ENCODE results near the gene ACOX3.
"Not testable (repeated sequence)": the region's sequence is repeated elsewhere in the genome, so short reads cannot be mapped to it uniquely, and the experiment has no call there.

The ACOX3 gene

DNA sequence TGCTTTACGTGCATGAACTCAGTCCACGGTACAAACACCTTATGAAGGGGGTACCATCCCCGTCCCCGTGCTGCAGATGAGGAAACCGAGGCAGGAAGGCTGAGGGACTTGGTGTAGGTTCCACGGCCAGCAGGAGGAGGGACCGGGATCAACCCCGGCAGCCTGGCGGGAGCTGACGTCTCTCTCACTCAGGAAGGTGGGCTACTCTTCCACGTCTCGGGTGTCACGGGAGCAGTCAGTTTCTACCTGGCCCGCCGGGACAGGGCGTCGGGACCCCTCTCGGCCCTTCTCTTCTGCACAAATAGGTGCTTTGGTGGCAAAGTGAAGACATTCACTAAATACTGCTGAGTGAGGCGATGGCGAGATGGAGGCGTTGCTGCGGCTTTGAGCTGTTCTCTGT lies 53.3 kb downstream of the ACOX3 start:
- DNase-seq (ENCODE audit: low spot score) = no peak

DNA sequence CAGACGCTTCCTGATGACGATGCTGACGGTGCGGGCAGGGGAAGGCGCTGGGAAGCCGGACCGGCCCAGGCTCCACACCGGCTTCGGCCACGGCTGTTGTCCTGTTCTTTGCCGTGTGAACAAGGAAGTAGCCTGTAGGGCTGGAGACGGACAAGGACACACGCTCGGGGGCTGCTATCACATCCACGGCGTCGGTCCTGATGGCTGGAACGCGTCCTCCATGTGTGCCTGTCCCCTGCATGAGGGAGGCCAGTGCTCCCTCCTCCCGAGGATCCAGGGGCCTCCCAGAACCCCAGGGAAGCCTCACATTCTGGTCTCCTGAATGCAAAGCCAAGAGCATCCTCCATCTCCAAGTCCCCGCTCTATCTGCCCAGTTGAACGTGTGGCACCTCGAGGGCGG lies 53.8 kb downstream of the ACOX3 start:
- no peak for DNase-seq (ENCODE audit: low spot score)

DNA sequence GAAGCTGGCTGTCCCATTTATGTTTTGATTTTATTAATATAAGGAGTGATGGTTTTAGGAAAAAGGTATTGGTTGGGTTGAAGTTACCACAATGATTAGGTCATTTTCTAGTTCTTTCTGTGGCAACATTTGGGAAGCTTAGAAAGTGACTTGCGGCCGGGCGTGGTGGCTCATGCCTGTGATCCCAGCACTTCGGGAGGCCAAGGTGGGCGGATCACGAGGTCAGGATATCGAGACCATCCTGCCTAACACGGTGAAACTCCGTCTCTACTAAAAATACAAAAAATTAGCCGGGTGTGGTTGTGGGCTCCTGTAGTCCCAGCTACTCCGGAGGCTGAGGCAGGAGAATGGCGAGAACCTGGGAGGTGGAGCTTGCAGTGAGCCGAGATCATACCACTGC lies 54.4 kb downstream of the ACOX3 start:
- DNase-seq (ENCODE audit: low spot score) = not testable (repeated sequence)

DNA sequence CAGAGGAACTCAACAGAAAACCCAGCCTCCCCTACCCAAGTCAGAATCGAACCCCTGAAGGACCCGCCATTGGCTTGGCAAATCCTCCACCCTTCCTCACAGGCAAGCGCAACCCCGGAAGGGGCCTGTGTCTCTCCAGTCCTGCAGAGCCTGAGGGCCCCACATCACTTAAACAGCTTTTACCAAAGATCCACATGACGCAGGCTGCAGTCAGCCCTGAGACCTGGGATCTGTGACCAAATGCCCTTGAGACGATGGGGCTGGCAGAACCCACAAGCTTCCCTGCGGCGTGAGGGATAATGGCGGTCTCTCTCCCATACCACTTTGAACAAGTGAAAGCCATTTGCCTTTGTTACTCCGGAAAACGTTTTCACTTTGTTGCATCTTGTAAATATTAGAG lies 54.9 kb downstream of the ACOX3 start:
- no peak for DNase-seq (ENCODE audit: low spot score)

DNA sequence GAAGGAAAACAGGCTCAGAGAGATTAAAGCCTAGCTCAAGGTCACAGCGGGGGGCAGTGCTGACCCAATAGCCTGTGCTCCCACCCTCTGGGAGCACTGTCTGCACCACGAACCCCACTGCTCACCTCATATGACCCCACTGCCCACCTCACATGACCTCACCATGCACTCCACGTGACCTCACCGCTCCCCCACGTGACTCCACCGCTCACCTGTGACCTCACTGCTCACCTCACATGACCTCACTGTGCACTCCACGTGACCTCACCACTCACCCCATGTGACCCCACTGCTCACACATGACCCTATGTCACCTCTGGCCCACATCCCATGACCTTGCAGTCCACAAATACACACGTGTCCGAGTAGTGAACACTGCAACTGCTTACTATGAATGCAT lies 55.4 kb downstream of the ACOX3 start:
- no peak for DNase-seq (ENCODE audit: low spot score)

DNA sequence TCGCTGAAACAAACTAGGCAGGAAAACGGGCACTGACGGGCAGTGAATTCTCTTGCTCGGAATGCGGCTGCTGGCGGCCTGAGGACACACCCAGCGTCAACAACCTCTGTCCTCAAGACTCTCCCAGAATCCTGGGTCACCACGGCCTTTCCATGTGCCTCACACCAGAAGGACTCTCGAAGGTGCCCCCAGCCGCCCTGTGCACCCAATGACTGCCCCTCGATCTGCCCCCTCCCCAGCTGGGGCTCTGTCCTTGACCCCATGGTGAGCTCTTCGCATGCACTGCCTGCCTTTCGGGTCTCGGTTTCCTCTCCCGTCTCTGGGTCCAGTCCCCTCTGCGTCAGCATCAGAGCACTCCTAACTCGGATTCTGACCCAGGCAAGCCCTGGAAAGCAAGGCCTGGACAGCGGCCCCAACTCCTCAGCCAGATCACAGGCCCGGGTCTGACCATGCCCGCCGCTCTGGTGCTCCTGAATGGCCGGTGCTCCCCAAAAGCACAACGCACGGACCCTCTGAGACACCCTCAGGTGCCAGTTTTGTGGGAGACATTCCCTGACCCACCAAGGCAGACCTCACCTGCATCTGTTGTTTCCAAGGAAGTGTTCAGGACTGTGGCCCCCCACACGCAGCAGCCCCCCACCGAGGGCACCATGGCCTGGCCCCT lies 56.0 kb downstream of the ACOX3 start:
- no peak for DNase-seq (ENCODE audit: low spot score)

DNA sequence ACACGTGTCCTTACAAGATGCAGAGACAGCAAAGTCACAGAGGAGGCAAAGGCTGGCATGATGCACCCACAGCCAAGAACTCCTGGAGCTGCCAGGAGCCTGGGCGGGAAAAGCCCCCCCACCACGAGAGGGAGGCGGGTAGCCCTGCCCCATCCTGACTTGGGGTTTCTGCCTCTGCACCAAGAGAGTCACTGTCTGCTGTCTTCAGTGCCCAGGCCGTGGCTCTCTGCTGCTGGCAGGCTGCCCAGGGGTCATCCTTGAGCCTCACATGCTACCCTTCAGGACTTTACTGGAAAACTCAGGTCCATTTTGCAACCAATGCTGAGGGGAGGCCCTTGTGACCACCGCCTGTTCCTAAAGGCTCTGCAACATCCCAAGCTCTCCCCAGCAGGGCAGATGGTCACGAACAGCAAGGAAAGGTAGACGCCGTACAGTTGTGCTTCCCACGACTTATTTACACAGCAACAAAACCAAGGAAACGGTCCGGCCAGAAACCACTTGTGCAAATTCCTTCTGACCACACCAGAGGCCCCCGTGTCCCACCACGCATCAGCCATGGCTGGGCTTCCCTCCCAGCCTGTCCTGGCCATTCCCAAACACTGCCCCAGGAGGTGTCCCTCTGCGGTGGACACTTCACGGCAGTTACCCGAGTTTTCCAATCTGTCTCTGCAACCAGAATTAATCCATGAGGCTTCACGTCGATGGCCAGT lies 56.9 kb downstream of the ACOX3 start:
- no peak for DNase-seq (ENCODE audit: low spot score)

DNA sequence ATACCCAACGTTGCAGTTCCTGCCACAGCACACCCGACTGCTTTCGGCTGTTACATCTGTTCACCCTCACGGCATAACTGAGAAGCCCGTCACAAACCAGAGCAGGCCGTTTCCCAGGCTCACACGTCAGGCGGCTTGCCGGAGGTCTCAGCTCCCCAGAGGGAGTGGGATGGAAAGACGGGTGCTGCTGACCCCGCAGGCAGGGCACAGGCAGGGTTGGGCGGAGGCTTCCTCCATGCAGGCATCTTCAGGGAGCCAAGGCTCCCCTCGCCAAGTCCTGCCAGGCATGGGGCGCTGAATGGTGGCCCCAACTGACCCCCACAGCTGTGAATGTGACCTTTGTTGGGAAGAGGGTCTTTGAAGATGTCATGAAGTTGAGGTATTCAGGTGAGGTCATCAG lies 57.5 kb downstream of the ACOX3 start:
- DNase-seq (ENCODE audit: low spot score) = no peak

DNA sequence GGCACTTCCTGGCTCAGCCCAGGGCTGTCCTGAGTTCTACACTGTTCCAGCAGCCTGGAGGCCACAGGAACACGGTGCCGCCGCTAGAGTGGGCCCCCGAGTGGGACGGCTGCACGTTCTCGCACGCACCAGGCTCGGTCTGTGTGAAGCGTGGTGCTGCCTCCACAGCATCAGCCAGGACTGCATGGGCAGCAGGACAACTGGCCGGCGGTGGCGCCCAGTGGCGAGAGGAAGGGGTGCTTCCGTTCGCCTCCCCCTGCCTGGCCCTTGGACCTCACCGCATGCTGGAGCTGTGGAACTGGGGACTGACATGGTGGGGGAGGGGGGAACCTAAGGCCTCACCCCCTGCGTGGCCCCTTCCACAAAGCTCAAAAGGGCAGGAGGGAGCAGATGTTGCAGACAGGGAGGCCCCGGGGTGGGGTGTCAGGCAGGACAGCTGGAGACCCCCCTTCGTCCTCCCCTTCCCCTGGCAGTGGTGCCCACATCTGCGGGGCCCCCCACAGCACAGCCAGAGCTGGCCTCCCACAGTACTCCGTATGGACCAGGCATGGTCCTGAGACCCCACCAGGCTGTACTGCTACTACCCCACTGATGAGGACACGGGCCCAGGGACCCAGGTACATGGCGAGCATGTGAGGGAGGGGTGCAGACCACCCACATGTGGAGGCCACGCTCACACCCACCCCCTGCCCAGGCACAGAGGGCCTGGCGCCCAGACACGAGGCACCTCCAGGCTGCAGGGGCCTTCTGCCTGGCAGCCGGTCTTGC lies 58.5 kb downstream of the ACOX3 start:
- DNase-seq (ENCODE audit: low spot score) = no peak

DNA sequence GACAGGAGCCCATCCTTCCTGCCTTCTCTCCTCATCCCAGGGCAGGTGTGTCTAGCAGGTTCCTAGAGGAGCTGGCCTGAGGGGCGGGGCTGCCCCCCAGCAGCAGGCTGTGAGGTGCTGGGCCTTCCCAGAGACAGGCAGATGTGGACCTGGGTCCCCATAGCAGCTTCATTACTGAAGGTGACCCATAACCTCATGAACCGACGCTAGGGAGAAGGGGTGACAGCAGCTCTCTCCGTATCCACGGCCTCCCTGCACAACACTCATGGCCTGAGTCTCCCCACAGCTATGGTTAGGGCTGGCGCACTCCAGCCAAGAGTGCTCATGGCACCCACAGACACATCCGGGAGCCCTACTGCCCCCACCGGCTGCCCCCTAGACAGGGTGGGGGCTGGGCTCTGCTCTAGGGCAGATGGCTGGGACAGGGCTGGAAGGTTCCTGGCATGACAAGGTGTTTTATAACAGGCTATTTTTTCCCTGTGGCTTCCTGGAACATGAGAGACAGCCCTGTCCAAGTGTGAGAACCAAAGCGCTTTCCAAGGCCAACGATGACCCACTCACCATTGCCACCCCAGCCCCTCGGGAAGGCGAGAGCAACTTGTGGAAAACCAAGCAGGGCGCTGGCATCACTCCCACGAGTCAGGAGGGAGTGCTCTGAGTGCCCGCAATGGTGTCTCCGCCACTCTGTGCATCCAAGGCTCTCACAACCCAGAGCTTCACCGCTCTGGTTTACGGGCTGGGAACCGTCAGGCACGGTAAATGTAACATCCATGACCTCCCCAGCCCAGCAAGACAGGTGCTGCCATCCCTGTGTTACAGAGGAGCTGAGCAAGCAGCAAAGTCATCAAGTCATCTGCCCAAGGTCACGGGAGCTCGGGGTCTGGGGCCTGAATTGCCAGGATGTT lies 59.8 kb downstream of the ACOX3 start:
- no peak for DNase-seq (ENCODE audit: low spot score)

DNA sequence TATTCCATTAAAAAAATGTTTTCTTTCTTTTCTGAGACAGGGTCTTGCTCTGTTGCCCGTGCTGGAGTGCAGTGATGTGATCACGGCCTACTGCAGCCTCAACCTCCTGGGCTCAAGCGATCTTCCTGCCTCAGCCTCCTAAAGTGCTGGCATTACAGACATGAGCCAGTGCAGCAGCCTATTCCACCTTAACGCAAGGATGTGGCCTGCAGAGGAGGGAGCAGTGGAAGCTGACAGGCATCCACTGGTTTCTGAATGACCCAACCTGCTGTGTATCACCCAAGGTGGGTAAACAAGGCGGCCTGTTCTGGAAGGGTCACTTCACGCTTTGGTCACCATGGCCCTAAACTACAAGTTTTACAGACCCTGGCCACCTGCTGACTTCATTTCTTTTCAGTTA lies 60.8 kb downstream of the ACOX3 start:
- DNase-seq (ENCODE audit: low spot score) = no peak

DNA sequence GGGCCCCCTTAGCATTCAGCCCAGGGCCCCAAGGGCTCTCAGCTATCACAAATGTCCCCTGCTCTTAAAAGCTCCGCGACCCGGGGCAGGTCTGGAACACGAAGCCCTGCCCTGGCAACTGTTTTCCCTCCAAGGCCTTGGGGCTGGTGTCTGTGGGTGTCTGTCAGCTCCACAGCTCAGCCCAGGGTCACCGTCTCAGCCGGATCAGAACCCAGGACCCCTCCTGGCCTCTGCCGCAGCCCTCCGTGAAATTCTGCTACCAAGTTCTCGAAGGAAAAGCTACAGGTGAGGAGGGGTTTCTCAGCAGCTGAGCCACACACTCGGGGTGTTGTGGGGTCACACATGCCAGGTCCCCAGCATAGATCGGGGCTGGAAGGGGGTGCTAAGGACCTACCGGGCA lies 61.2 kb downstream of the ACOX3 start:
- DNase-seq (ENCODE audit: low spot score) = no peak

DNA sequence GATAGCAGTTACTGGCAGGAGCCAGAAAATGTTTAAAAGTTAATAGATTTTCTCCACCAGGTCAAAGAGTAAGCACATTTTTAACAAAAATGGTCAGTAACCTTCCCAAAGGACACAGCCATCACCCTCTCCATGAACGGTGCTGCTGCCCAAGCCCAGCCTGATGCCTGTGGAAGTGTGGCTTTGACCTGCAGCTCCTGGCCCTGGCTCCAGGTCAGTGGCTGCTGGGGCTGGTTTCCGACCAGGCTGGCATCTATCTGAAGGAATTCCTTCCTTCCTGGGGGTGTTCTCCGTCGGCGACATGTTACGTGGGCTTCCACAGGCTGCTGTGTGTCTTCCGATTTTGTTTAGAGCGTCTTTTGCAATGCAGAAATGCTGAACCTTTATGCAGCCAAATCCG lies 61.7 kb downstream of the ACOX3 start:
- DNase-seq (ENCODE audit: low spot score) = no peak

DNA sequence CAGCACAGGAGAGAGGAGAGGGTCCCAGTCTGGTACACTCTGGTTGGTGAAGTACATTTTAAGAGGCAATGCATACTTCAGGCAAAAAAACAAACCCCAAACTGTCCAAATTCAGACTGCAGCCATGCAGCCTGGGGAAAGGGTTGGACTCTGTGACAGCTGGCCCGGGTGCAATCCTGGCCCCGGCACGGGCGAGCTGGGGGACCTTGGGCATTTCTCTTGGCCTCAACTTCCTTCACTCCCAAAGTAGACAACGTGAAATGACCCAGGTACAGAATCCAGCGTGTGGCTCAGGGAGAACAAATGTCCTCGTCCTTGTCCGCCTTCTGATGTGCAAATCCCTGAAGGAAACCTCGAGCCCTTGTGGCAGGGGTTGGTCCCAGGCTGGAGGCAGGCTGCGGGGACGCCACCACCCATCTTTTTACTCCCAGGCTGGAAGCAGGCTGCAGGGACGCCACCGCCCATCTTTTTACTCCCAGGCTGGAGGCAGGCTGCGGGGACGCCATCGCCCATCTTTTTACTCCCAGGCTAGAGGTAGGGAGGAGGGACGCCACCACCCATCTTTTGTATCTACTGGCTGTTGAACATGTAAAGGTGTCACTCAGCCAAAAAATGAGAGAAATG lies 62.3 kb downstream of the ACOX3 start:
- DNase-seq (ENCODE audit: low spot score) = no peak

DNA sequence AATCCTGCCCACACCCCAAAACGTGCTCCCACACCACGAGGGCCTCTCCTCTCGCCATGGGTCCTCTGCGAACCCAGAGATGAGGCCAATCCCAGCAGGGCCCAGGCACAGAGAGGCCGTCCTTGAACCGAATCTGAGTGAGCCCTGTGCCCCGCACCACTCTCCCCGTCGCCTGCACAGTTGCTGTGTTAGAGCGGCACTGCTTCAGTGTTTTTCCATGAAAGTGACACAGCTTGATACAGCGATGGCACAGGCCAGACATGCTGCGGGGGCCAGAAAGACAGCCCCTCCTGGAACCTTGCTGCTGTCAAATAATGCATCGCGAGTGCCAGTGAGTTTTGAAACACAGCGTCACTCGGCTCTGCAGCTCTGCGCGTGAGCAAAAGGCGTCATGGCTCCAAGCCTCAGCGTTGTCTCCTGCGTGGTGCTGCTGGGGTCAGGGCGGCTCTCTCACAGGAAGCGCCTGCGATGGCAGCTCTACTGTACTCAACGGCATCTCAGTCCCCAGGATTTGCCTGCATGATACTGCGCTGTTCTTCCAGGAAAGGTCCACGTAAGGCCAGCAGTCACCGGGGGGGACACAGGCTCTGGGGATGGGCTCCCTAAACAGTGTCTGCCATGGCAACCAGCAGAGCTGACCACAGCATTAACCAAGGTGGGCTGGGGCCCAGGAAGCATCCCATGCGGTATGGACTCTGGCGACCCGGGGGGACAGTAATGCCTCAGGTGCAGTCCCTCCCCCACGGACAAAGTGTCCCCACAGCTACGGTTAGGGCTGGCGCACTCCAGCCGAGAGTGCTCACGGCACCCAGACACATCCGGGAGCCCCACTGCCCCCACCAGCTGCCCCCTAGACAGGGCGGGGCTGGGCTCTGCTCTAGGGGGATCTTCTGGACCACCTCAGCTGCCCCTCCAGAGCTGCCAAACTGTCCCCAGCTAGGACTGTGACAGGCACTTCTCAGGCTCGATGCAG lies 63.1 kb downstream of the ACOX3 start:
- DNase-seq (ENCODE audit: low spot score) = no peak

DNA sequence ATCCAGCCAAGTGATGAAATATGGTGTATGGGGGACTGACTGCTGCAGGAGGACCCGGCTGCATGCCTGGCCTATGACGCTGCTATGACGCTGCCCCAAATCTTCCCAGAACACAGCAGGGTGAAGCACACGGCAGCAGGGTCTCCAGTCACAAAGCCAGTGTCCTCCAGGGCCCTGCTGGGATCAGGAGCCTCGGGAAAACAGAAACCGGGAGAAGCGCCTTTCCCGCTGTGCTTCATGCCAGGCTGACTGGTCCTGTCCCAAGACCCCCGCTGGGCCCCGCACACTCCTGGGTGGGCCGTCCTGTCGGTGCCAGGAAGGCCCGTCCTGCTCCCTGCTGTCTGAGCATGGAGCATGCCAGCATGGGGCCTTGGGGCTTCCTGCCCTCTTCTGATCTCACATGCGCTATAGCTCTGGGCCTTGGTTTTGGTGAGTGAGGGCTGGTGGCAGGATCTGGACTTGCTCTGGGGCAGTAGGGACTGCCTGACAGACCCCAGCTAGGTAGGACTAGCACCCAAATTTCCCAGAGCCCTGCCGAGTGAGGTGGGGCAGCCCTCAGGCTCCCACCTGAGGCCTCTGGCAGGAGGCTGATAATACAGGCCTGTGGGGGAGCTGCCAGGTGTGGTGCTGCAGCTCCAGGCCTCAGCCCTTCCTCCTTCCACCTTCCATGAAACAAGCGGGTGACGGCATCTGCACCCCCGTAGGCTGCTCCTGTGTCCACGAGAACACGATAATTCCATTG lies 64.0 kb downstream of the ACOX3 start:
- DNase-seq (ENCODE audit: low spot score) = no peak

DNA sequence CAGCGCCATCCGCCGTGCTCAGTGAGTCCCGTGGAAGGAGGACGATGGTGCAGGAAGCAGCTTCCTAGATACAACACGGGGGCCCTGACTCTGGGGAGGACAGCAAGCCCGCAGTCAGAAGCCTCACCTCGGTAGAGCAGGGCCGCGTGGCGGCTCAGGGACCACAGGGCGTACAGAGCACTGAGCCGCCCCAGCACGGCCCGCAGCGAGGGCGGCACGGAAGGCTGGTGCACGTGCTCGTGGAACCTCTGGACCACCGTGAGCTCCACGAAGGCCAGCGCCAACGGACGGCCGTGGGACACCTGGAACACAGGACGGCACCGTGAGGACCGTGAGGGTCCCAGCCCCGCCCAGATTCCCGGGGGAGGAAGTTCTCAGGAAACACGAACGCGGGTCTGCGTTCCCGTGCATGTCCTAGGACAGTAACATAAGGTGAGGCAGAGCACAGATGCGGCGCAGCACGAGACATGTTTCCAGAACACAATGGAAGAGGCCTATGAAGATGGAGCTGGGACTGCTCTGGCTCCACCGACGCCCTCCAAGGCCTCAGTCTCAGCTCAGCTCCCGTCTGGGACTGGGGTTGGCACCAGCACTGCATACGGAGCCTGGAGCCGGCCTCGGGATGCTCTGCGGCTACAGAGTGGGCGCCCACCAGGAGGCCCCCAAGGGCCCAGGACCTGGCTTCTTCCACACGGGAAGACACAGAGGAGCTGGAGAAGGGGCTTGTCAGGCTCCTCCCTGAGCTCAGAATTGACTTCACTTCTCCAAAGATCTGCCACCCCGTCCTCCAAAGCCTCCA lies 65.5 kb downstream of the ACOX3 start:
- no peak for DNase-seq (ENCODE audit: low spot score)

DNA sequence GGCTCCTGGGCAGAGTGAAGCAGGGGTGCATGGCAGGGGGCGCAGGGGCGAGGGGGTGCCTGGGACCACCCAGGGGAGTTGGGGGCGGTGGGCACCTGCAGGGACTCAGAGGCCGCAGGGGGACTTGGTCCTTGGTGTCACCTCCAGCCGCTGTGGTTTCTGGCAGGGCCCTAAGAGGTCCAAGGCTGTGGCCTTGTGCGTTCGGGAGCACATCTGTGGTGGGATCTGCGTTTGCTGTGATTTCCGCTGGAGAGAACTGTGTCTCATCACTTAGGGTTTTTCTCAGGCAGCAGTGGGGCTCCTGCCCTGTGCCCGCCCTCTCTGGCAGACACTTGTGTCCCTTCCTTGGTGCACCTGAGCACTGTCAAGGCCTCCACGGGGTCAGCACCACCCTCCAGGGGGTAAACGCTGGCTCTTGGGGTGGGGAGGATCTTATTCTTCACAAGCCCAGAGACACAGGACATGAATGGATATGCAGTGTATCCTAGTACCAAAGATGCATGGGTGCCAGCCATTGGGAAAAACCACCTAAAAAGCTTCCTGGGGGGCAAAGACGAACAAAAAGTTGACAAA lies 66.5 kb downstream of the ACOX3 start:
- DNase-seq (ENCODE audit: low spot score) = no peak

Data from hematopoietic multipotent progenitor cell treated with erythropoietin and hydrocortisone succinate and interleukin-3 and kit ligand, for 15 days (in vitro differentiated cells).